ENCODE results near the gene DAPK1.

The DAPK1 gene

GRCh38 chr9:87618226-87618625, 120.6 kb downstream of the DAPK1 start:
- DNase-seq: no peak

- DNase-seq: no peak
Observed at GRCh38 chr9:87618931-87619330, 121.3 kb downstream of the DAPK1 start.

GRCh38 chr9:87619346-87619745, 121.7 kb downstream of the DAPK1 start:
- DNase-seq: no peak

- no peak for DNase-seq
Observed at GRCh38 chr9:87620731-87621322, 123.2 kb downstream of the DAPK1 start.

GRCh38 chr9:87622098-87622497, 124.4 kb downstream of the DAPK1 start:
- no peak for DNase-seq

GRCh38 chr9:87622923-87623322, 125.3 kb downstream of the DAPK1 start:
- DNase-seq: no peak

- no peak for DNase-seq
Observed at GRCh38 chr9:87628346-87628745, 130.7 kb downstream of the DAPK1 start.

GRCh38 chr9:87629104-87629503, 131.4 kb downstream of the DAPK1 start:
- DNase-seq: no peak

GRCh38 chr9:87630266-87630665, 132.6 kb downstream of the DAPK1 start:
- no peak for DNase-seq

GRCh38 chr9:87630846-87631245, 133.2 kb downstream of the DAPK1 start:
- no peak for DNase-seq

- no peak for DNase-seq
Observed at GRCh38 chr9:87635656-87636501, 138.2 kb downstream of the DAPK1 start.

GRCh38 chr9:87638292-87638691, 140.6 kb downstream of the DAPK1 start:
- DNase-seq: no peak

GRCh38 chr9:87639949-87640348, 142.3 kb downstream of the DAPK1 start:
- DNase-seq: no peak

GRCh38 chr9:87640385-87640795, 142.7 kb downstream of the DAPK1 start:
- DNase-seq: no peak

GRCh38 chr9:87641067-87641466, 143.4 kb downstream of the DAPK1 start:
- no peak for DNase-seq

- no peak for DNase-seq
Observed at GRCh38 chr9:87642330-87643106, 144.9 kb downstream of the DAPK1 start.

GRCh38 chr9:87643107-87643650, 145.5 kb downstream of the DAPK1 start:
- DNase-seq: no peak

- no peak for DNase-seq
Observed at GRCh38 chr9:87643778-87644570, 146.3 kb downstream of the DAPK1 start.

- no peak for DNase-seq
Observed at GRCh38 chr9:87644659-87645058, 147.0 kb downstream of the DAPK1 start.

GRCh38 chr9:87646546-87646945, 148.9 kb downstream of the DAPK1 start:
- DNase-seq: no peak

GRCh38 chr9:87647114-87647513, 149.4 kb downstream of the DAPK1 start:
- DNase-seq: no peak

- DNase-seq: no peak
Observed at GRCh38 chr9:87648606-87649005, 150.9 kb downstream of the DAPK1 start.

Measured in HCEC 1CT (cell line).